ENCODE measurements around the gene NOL4L.

The NOL4L gene, protein sequence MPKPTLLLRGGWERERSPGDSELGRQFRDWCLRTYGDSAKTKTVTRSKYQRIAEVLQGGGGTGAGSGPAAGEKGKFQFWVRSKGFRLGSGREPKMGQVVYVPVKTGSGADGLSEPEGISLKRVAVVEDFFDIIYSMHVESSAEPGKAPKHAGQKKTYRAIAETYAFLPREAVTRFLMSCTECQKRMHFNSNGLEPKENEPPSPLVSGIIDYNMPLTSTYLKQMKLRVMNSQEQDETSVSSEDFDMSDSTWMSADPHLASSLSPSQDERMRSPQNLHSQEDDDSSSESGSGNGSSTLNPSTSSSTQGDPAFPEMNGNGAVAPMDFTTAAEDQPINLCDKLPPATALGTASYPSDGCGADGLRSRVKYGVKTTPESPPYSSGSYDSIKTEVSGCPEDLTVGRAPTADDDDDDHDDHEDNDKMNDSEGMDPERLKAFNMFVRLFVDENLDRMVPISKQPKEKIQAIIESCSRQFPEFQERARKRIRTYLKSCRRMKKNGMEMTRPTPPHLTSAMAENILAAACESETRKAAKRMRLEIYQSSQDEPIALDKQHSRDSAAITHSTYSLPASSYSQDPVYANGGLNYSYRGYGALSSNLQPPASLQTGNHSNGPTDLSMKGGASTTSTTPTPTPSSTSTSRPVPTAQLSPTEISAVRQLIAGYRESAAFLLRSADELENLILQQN

DNA sequence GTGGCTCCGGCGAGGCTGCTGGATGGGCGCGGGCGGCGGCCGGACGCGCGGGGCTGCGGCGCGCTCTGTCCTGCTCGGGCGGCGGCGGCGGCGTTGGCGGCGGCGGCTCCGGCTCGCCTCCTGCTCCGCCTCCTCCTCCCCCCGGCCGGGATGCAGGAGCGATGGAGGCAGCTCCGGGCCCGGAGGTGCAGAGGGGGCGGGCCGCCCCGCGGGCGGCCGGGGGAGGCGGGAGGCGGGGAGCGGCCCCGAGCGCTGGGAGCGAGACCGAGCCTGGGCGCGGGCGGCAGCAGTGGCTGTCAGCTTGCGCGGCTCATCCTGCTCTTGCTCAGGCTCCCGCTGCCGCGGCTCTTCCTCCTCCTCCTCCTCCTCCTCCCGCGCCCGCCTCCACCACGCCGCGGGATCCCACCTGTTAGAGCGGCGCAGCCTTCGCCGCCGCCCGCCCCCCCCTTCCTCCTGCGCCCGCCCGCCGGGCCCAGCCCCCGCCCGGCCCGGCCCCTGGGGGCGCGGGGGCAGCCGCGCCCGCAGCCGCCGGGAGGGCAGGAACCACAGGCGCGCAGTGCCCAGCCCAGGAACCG, at the start of gene NOL4L:
Gene NOL4L (minus strand): TSS at position 323 of the 575 bp plus-strand sequence. CDS start 443 bp downstream, outside the sequence.
- no peak for DNase-seq (ENCODE audit: low read depth)

DNA sequence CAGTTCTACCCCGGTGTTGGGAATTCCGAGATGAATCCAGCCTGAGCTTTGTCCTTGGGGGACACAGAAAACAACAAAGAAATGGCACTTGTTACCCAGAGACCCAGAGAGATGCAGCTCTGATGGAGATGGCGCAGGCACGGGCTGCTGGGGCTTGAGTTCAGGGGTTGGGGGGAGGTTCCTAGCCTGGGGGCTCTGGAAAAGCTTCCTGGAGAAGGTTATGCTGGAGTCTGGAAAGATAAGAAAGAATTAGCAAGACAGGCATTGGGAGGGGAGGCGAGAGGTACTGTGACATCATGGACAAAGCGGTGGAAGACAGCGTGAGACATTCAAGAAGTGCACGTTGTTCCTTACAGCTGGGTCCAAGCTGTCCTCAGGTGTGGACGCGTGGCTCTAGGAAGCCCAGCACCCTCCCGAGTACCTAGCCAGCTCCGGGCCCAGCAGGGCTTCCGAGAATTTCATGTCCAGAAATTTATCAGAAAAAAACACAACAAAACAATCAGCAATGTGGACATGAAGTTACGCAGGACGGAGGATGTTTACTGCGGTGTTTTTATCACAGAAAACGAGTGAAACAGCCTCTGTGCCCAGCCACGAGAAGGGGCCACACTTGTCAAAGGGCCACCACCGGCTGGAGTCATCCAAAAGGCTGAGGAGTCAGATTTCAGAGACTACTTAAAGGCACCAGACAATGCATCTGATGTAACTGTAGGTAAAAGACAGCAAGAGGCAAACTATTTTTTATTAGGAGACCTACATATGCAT, 49.1 kb upstream of the NOL4L start:
- DNase-seq (ENCODE audit: low read depth): no peak

DNA sequence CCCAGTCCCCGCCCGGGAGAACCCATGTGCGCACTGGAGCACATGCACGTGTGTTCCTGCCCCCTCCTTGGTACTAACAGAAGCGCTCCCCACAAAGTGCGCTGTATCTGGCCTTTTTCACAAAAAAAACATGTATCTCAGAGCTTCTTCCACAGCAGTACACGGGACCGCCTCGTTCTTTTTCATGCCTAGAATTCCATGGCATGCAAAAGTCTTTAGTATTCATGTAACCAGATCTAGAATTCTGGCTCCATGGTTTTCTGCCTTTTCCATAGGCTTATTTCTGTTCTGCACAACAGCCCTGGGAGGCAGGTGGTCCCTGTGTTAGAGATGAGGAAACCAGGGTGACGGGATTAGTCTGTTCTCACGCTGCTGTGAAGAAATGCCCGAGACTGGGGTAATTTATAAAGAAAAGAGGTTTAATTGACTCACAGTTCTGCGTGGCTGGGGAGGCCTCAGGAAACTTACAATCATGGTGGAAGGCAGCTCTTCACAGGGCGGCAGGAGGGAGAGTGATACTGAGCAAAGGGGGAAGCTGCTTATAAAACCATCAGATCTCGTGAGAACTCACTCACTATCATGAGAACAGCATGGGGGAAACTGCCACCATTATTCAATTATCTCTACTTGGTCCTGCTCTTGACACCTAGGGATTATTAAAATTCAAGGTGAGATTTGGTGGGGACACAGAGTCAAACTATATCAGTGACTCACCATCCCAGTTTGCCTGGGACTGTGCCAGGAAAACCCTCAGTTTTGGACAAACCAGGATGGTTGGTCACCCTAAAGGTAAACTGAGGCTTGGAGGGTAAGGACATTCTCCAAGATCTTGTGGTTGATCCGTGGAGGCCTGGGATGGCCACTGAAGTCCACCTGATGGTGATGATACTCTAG, 47.6 kb upstream of the NOL4L start:
- DNase-seq (ENCODE audit: low read depth): no peak

DNA sequence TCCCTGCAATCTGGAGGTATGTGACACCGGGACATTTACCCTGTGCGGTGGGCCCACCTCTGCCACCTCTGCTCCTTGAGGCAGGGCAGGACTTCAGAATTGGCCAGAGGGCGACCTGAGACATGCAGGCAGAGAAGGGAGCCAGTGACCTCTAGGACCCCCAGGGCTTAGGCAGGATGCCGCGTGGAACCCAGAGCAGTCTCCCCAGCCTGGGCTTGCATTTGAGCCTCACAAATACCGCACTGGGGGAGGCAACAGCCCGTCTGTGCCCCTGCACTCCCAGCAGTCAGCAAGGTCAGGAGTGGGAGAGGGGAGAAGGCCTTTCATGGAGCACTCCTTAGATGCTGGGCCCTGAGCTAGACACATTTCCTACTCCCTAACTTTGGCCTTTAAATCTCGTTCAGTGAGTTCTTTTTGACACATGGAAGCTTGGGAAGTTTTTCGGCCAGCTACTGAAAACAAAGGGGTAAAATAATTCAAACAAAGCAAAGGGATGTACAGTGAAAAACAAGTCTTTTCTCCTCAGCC, 46.9 kb upstream of the NOL4L start:
- DNase-seq (ENCODE audit: low read depth): no peak

DNA sequence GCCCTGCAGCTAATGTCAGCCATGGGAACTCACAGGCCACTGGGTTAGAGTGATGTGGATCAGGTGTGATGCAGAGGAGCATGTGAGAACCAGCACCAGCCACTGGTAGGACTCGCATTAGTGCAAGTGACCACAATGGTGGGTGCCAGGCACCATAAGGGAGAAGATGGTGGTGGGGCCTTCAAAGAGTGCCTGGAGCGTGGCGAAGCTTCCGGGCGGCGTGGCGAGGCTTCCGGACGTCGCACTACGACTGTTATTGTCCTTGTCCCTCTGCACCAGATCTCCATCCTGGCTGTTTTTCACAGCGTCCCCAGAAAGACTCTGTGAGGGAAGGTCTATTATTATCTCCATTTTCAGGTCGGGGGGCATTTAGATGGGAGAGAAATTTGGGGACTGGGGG, 44.7 kb upstream of the NOL4L start:
- DNase-seq (ENCODE audit: low read depth): no peak

DNA sequence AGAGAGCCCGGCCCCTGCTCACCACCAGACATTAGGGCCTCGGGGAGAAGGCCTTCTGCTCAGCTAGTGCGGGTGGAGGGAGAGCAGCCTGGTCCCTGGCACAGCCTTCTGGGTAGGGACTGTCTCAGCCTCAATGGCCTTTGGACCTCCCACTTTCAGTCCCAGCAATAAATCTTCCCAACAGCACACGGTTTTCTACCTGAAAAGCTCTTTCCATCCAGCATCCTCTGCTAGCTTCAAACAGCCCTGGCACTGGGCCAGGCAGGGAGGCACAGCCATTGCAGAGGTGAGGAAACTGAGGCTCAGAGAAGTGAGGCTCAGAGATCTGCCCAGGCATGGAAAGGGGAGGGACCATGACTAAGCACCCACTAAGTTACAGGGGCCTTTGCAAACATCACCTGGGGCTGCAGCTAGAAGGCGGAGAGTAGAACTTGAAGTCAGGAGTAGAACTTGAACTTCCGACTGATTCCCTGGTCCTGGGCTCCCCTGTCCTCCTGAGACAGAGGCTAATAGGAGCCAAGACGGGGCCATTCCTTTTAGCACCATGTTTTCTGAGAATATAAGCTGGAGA, 43.9 kb upstream of the NOL4L start:
- no peak for DNase-seq (ENCODE audit: low read depth)

DNA sequence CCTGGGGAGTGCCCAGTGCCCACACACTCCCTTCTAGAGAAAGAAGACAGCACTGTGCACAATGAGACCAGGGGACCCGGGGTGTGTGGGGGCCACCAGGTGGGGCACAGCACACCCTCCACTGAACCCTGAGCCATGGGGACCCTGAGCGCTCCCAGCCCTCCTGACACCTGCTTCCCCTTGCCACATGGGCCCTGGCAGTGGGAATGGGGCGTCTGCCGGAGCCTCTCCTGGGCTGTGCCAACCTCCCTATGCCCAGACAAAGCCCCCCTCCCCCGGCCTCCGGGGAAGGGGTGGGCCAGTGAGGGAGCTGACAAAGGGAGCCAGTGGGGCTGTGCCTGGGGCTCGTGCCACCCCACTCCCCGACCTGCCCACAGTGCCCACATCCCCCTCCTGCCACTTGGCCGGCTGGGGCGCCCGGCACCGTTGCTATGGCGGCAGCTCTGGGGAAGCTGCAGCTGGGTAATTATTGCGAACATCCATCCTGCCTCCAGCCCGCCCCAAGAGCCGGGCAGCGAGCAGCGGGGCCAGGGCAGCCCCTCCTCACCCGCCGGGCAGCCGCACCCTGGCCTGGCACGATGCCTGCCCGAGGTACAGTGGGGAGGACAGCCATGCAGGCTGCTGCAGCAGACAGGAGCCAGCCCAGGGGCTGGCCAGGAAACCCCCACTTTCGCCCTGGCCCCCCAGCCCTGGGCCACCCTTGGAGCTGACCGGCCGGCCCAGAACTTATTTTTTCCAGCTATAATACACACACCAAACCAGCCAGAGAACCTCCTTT, 41.9 kb upstream of the NOL4L start:
- no peak for DNase-seq (ENCODE audit: low read depth)

DNA sequence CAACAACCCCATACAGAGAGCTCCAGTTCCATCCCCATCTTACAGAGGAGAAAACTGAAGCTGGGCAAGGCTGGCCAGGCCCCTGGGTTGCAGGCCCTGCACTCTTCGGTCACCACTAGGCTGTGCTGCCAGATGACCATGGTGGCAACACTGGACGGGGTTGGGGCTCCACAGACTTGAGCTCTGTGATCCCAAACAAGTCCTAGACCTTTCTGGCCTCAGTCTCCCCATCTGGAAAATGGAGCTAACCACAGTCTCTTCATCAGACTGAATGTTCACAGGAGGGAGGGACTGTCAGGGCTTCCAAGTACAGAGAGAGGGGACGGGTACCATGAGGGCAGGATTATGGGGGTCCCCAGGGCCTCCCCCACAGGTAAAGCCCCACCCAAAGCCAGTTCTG, 41.3 kb upstream of the NOL4L start:
- DNase-seq (ENCODE audit: low read depth): no peak

DNA sequence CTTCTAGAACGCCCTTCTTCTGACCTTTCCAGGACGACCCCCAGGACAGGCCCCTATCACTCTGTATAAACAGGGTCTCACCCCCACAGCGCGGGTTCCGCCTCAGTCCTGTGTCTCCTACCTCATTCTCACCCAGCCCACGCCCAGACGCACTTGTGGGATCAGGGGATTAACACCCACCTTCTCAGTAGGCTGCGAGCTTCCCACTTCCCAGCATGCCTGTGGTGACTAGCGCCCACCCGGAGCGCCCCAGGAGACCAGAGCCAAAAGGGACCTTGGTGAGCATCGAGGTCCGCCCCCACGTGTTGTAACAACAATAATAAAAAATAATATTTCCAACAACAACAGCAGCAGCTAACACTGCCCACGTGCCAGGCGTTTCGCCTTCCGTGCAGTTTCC, 40.9 kb upstream of the NOL4L start:
- DNase-seq (ENCODE audit: low read depth): no peak

DNA sequence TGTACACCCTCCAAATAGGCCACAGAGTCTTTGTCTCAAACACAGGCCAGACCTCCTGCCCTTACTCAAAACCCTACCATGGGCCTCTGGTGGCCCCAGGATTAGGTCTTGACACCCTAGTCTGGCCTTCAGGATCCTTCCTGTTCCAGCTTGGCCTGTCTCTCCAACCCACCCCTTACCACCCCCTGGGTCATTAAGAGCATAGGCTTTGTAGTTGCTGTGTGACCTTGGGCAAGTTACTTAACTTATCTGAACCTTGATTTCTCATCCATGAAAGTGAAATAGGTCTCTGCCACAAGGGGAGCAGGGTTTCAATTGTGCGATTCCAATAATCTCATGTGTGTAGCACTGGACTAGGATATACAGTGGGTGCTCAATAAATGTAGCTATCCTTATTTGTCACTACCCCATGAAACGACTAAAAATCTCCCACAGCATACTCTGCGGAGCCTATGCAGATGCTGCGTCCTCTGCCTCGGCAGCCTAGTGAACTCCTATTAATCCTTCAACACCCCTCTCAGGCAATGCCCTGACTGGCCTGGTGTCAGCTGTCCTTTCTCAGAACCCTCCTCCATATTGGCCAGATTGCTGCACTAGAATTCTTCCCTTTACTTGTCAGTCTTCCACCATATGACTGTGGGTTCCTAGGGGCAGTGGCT, 39.7 kb upstream of the NOL4L start:
- DNase-seq (ENCODE audit: low read depth): no peak

DNA sequence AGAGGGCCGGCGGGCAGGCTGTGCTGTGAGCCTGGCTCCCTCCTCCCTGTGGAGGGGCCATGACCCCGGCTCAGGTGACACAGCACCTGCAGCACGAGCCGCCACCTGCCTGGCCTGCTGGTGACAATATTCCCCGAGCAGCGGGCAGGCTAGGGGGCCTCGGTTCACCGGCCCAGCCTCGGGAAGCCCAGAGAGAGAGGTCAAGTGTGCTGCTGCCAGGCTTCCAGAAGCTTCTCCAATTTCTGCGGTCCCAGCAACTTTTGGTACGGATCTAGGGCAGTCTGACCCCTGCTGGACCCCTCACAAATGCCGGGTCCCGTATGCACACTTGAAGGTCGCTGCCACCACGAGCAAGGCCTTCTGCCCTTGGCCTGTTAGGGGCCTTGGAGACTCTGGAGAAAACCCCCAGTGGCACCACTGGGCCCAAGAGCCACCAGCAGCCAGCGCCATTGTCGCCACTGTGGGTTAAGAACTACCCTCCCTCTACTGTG, 38.6 kb upstream of the NOL4L start:
- no peak for DNase-seq (ENCODE audit: low read depth)

DNA sequence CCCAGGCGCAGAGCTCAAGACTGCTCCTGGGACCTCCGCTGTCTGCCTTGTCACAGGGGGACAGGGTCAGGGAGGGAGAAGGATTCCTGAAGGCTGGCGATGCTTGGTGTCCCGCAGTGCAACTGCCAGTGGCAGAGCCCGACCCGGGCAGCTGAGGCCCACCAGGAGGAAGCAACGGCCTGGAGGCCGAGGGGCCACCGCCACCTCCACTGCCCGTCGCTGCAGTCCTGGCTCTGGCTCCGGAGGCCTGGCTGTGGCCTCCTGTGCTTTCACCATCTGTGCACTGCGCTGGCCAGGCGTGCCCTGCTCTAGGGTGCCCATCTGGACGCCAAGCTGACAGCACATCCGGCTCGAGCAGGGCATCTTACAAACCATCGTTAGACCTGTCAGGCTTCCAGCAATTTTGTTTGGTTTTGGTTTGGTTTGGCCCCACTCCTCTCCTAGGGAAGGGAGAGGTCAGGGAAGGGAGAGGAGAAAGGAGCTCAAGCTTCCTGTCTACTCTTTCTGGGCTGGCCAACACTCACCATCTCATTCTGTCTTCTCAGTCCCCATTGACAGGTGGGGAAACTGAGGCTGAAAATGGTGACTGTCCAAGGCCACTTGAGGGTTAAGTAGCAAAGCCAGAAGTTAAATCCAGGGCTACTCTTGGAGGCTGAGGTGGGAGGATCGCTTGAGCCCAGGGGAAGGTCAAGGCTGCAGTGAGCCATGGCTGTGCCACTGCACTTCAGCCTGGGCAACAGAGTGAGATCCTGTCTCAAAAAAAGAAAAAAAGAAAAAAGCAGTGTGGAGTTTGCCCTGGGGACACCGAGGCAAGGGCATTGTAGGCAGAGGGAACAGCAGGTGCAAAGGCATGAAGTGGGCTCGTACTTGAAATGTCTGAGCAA, 37.7 kb upstream of the NOL4L start:
- no peak for DNase-seq (ENCODE audit: low read depth)

DNA sequence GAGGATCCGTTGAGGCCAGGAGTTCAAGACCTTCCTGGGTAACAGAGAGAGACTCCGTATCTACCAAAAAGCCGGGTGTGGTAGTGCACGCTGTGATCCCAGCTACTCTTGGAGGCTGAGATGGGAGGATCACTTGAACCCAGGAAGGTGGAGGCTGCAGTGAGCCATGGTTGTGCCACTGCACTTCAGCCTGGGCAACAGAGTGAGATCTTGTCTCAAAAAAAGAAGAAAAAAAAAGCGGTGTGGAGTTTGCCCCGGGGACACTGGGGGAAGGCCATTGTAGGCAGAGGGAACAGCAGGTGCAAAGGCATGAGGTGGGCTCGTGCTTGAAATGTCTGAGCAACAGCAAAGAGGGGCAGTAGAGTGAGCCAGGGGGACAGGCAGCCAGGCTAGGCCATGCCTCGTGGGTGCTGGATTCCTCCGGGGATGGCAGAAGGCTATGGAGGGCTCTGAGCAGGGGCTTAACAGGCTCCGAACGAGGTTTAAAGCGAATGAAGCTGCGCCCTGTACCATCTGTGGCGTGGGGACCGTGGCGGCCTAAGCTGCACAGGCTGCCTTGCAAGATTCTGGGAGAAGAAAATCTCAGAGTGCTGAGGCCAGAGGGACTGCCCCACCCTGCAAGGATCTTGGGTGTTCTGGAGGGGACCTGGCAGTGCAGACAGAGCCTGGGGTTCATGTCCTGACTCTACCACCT, 36.9 kb upstream of the NOL4L start:
- DNase-seq (ENCODE audit: low read depth): no peak

DNA sequence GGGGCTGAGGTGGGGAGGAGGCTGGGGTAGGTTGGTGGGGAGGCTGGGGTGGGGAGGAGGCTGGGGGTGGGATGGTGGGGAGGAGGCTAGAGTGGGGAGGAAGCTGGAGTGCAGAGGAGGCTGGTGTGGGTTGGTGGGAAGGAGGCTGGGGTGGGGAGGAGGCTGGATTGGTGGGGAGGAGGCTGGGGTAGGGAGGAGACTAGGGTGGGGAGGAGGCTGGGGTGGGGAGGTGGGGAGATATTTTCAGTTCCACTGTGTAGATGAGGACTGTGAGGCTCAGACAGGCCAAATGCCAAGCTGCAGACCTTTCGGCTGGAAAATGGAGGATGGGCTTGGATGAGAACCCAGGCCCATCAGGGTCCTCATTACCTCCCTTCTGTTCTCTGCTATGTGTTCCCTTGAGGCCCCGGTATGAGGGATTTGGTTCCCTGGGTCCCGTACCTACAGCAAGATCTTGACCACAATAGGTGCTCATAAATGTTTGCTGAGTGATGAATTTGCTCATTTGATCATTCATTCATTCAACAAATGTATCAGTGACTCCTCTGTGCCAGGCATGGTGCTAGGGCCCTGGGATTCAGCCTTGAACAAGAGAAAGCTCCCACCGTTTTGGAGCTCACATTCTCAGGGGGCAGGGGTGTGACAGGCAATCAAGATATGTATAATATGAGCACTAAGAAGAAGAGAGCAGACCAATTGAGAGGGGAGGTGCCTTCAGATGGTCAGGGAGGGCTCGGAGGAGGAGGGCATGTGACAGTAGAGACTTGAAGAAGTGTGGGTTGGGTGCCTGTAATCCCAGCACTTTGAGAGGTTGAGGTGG, 36.1 kb upstream of the NOL4L start:
- no peak for DNase-seq (ENCODE audit: low read depth)

DNA sequence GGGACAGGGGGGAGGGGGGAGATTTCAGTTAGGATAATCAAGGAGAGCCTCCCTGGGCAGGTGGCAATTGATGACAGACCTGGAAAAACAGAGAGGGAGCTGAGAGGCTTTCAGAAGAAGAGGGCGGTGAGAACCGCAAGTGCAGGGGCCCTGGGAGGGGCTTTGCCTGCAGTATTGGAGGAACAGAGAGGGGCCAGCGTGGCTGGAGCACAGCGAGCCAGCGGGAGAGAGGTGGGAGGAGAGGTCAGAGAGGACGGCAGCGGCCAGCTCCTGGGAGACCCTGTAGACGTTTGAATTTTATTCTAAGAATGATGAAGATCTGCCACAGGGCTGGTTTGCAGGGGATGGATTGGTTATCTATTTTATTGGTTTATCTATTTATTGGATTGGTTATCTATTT, 34.5 kb upstream of the NOL4L start:
- no peak for DNase-seq (ENCODE audit: low read depth)

DNA sequence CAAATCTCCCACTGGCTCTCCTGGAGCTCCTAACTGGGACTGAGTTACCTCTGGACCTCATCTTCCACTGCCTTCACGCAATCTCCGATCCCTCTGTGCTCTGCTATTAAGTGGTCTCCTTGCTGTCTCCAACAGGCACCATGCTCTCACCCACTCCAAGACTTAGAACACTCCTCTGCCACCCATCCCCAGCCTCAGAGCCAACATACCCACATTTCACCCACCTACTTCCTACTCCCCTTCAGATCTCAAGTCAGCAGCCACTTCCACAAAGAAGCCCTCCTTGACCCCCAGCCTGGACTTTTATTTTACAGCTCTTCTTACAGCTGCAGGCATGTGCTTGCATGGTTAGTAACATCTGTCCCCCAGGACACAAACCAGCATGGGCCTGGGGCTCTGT, 29.6 kb upstream of the NOL4L start:
- DNase-seq (ENCODE audit: low read depth): no peak

DNA sequence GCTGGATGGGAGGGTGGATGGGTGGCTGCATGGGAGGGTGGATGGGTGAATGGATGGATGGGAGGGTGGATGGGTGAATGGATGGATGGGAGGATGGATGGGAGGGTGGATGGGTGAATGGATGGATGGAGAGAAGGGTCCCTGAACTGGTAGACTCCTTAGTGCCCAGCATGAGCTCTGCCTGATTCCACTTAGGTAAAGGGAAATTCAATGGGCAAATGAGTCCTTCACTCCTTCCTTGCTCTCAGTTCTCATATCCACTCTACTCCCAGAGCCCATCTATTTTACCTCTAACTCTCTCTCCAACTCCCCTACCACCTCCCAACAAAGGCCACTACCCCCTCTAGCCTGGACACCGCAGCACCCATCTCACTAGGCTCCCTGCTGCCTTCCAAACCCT, 29.2 kb upstream of the NOL4L start:
- no peak for DNase-seq (ENCODE audit: low read depth)
